BE2C (cell line): Measurements from ENCODE around the gene TXNRD2.

Experiments
- DNase-seq: peaks from one replicate; pipeline ENCODE4 v3.0.0-alpha.2; 2020
- H3K27me3 ChIP-seq: fragments of 250-450 bp; sonication (Bioruptor Pico); 2 replicates; pipeline ENCODE4 v1.5.1; 2020; ENCODE audit warnings: mild to moderate bottlenecking
- H3K36me3 ChIP-seq: fragments of 250-450 bp; sonication (Bioruptor Pico); 2 replicates; pipeline ENCODE4 v1.5.1; 2020; ENCODE audit warnings: mild to moderate bottlenecking
- H3K4me1 ChIP-seq: fragments of 250-450 bp; sonication (Bioruptor Pico); 2 replicates; pipeline ENCODE4 v1.5.1; 2020
- H3K4me3 ChIP-seq: 2 replicates; pipeline ENCODE4 v1.5.1; 2011; ENCODE audit warnings: low read depth, low read length
- H3K9me3 ChIP-seq: fragments of 250-450 bp; sonication (Bioruptor Pico); 2 replicates; pipeline ENCODE4 v1.5.1; 2020
- TF ChIP-seq, protein P1 (sequence below): IDR thresholded peaks from 2 replicates; pipeline ENCODE4 v1.5.1; 2012; ENCODE audit warnings: mild to moderate bottlenecking, low read depth, low read length

Gene TXNRD2

DNA sequence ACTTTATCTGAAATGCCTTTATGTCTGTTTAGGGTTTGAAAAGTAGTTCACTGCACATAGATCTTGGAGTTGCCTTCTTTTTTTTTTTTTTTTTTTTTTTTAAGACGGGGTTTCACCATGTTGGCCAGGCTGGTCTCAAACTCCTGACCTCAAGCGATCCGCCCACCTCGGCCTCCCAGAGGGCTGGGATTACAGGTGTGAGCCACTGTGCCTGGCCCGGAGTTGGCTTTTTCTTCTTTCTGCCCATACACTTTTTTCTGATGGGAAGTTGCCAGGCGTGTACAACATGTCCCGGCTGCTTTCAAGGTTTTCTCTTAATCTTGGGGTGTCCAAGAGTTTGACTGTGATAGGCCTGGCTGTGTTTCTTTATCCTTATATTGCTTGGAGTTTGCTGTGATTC is 74.0 kb downstream of the TXNRD2 start:
- Histone ChIP-seq H3K36me3 (no peaks in the 10 kb centered on the region), H3K27me3 (no peaks in the 10 kb centered on the region), H3K4me3 (no peak overlapping the region), H3K4me1 (peaks cover 11% of the 10 kb centered on the region), H3K9me3 (no peaks in the 10 kb centered on the region)
- no peak for DNase-seq
- TF ChIP-seq, protein P1, sequence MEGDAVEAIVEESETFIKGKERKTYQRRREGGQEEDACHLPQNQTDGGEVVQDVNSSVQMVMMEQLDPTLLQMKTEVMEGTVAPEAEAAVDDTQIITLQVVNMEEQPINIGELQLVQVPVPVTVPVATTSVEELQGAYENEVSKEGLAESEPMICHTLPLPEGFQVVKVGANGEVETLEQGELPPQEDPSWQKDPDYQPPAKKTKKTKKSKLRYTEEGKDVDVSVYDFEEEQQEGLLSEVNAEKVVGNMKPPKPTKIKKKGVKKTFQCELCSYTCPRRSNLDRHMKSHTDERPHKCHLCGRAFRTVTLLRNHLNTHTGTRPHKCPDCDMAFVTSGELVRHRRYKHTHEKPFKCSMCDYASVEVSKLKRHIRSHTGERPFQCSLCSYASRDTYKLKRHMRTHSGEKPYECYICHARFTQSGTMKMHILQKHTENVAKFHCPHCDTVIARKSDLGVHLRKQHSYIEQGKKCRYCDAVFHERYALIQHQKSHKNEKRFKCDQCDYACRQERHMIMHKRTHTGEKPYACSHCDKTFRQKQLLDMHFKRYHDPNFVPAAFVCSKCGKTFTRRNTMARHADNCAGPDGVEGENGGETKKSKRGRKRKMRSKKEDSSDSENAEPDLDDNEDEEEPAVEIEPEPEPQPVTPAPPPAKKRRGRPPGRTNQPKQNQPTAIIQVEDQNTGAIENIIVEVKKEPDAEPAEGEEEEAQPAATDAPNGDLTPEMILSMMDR: no peak

DNA sequence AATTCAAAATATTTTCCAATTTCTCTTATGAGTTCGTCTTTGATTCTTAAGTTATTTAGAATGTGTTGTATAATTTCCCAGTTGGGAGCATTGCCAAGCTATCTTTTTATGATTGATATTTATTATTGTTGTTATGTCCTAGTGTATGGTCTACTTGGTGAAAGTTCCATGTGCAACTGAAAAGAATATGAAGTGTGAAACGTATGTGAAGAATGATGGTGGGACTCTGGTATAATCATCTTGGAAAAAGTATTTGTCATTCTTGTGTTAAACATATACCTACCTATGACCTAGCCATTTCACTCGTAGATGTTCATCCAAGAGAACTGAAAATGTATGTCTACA is 75.0 kb downstream of the TXNRD2 start:
- TF ChIP-seq, protein P1: no peak
- H3K4me1 ChIP-seq: peaks cover 11% of the 10 kb centered on the region
- H3K4me3 ChIP-seq: no peak overlapping the region
- no peaks in the 10 kb centered on the region for H3K36me3 ChIP-seq
- no peaks in the 10 kb centered on the region for H3K9me3 ChIP-seq
- no peaks in the 10 kb centered on the region for H3K27me3 ChIP-seq
- DNase-seq: no peak

DNA sequence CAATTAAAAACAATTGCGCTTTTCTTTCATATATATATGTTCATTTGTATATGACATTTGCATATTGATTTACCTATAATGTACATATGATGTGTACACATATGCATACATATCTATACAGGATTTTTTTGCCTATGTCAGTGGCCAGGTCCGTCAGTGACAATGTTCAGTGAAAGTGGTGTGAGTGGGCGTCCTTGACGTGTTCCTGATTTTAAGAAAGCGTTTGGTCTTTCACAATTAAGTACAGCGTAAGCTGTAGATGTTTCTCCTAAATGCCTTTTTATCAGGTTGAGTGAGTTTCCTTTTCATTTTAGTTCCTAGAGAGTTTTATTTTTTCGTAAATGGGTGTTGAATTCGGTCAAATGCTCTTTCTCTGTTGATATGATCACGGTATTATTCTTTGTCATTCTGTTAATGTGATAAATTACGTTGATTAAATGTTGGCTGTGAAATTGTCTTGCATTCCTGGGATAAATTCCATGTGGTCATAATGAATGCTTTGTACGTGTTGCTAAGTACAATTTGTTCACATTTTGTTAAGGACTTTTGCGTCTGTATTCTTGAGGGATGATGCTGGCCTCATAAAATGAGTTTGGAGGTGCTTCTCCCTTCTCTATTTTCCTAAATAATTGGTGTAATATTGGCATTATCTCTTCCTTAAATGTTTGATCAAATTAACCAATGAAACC is 76.3 kb downstream of the TXNRD2 start:
- H3K9me3 ChIP-seq: no peaks in the 10 kb centered on the region
- no peaks in the 10 kb centered on the region for H3K36me3 ChIP-seq
- peaks cover 9% of the 10 kb centered on the region for H3K4me1 ChIP-seq
- DNase-seq: no peak
- H3K27me3 ChIP-seq: no peaks in the 10 kb centered on the region
- TF ChIP-seq, protein P1: no peak
- H3K4me3 ChIP-seq: no peak overlapping the region

DNA sequence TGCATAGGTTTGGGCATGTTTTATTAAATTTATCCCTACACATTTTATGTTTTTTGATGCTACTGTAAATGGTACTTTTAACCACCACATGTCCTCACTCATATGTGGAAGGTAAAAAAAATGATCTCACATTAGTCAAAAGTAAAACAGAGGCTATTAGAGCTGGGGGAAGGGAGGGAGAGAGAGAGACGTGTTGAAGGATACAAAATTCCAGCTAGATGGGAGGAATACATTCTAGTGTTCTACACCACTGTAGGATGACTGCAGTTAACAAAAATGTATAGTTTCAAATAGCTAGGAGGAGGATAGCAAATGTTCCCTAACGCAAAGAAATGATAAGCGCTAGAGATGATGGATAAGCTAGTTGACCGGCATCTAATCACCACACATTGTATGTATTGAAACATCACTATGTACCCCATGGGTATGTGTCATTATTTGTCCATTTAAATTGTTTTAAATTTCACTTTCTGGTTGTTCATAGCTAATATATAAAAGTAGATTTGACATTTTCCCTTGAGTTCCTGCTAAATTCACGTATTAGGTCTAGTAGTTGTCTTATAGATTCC is 77.0 kb downstream of the TXNRD2 start:
- no peaks in the 10 kb centered on the region for H3K27me3 ChIP-seq
- H3K9me3 ChIP-seq: no peaks in the 10 kb centered on the region
- no peaks in the 10 kb centered on the region for H3K36me3 ChIP-seq
- H3K4me1 ChIP-seq: peaks cover 7% of the 10 kb centered on the region; the same call in 1 of the 2 replicates
- no peak for DNase-seq
- no peak overlapping the region for H3K4me3 ChIP-seq
- TF ChIP-seq, protein P1: no peak

DNA sequence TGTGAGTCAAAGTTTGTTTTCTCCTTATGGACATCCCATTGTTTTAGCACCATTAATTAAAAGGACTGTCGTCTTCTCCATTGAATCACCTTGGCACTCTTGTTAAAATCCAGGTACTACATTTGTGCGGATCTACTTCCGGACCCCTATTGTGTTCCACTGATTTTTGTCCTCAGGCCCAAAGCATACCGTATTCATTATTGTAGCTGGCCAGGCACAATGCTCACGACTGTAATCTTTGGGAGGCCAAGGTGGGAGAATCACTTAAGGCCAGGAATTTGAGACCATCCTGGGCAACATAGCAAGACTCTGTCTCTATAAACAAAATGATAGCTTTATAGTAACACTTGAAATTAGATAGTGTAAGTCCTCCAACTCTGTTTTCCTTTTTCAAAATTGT is 78.0 kb downstream of the TXNRD2 start:
- H3K36me3 ChIP-seq: no peaks in the 10 kb centered on the region
- no peak for DNase-seq
- peaks cover 7% of the 10 kb centered on the region; the same call in 1 of the 2 replicates for H3K4me1 ChIP-seq
- H3K4me3 ChIP-seq: no peak overlapping the region
- H3K9me3 ChIP-seq: no peaks in the 10 kb centered on the region
- TF ChIP-seq, protein P1: no peak
- H3K27me3 ChIP-seq: no peaks in the 10 kb centered on the region

DNA sequence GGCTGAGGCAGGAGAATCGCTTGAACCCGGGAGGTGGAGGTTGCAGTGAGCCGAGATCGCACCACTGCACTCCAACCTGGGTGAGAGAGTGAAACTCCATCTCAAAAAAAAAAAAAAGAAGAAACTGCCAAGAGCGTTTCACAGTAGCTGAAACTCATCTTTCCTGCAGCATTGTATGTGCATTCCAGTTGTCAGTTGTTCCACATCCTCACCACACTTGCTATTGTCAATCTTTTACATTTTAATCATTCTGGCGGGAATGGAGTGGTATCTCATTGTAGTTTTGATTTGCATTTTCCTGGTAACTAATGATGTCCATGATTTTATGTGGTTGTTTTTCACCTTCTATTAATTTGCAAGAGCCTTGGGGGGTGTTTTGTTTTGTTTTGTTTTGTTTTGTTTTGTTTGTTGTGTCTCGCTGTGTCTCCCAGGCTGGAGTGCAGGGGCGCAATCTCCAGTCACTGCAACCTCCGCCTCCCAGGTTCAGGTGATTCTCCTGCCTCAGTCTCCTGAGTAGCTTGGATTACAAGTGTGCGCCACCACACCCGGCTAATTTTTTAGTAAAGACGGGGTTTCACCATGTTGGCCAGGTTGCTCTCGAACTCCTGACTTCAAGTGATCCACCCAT is 78.9 kb downstream of the TXNRD2 start:
- Histone ChIP-seq H3K36me3 (no peaks in the 10 kb centered on the region), H3K4me3 (no peak overlapping the region), H3K9me3 (no peaks in the 10 kb centered on the region), H3K27me3 (no peaks in the 10 kb centered on the region), H3K4me1 (peaks cover 7% of the 10 kb centered on the region; the same call in 1 of the 2 replicates)
- no peak for DNase-seq
- TF ChIP-seq, protein P1: no peak
